ENCODE measurements around the gene MYH8.

MYH8 gene

GRCh38 chr17:10380631-10381408 lies 40.9 kb downstream of the MYH8 start:
- DNase-seq: no peak

DNA sequence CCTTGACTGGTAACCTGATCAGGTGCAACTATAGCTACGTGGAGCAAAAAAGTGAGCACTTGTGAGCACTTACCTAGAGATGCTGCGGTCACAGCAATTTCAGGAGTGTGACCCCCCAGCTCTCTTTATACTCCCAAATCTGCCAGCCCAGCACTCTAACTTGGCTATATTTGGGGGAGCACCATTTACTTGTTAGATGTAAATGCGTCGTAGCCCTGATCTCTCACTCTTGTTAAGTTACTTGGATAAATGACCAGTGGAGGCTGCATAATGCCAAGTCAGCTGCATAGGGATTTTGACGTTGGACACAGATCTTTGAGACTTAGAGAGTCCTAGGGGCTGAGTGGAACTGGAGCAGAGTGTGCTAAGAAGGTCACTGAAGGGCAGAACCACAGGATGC lies 48.8 kb downstream of the MYH8 start, which contains the start of gene MYH13:
MYH13 (minus strand) TSS at position 101 of the 400 bp plus-strand sequence. CDS start 8,476 bp downstream, outside the sequence.
- no peak for DNase-seq

DNA sequence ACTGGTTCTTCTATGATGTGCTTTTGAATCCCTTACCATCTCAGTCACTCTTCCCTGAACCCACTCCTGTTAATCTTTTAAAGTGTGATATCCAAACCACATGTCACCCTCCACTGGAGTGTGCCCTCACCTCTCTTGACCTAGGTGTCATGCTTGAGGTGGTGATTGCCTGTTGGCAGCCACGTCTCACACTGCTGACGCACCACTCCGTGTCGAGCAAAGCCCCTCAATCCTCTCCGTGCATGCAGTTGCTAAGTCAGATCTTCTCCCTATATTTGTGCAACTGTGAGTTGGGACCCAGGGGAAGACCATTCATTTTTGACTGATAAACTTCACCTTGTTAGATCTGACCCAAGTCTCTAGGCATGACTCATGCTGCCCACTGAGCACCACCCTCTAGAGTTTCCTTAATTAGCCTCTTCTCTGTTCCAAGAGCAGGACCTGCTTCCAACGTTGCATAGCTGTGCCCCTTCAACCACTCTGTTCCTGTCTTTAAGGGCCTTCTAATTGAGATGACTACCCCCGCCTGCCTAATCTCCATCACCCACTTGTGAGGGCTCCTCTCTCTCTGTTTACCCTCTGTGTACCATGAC lies 51.6 kb downstream of the MYH8 start:
- no peak for DNase-seq

GRCh38 chr17:10369239-10369638 lies 52.5 kb downstream of the MYH8 start:
- no peak for DNase-seq

GRCh38 chr17:10368561-10368960 lies 53.2 kb downstream of the MYH8 start:
- no peak for DNase-seq

DNA sequence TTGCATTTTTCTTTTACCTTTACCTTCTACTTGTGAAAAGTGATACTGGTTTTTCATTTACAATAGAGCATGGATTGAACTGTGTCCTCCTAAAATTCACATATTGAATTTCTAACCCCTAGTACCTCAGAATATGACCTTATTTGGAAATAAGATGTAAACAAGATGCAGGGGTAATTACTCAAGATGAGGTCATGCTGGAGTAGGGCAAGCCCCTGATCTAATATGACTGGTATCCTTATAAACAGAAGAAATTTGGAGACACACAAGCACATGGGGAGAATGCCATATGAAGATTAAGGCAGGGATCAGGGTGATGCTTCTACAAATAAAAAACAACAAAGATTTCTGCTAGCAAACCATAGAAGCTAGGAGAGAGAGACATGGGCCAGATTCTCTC lies 61.2 kb downstream of the MYH8 start:
- no peak for DNase-seq

- DNase-seq: no peak
Observed at GRCh38 chr17:10357768-10358167, 64.0 kb downstream of the MYH8 start.

- DNase-seq: no peak
Observed at GRCh38 chr17:10354651-10355050, 67.1 kb downstream of the MYH8 start.

GRCh38 chr17:10352893-10353292 lies 68.9 kb downstream of the MYH8 start:
- DNase-seq: no peak

DNA sequence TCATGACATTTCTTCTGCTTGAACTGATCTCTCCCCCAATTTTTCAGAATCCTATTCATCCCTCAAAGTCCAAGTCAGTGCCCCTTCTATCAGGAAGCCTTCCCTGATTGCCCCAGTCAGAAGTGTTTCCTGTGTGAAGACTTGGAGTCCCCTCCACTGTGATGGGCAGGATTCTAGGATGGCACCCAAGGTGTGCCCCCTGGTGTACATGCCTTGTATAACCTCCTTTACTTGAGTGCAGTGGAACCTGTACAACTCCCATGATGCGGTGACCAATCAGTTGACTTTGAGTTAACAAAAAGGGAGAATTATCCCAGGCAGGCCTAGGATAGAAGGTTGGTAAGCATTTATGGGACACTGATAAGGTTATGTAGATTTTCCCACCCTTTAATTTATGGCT lies 72.3 kb downstream of the MYH8 start:
- no peak for DNase-seq

DNA sequence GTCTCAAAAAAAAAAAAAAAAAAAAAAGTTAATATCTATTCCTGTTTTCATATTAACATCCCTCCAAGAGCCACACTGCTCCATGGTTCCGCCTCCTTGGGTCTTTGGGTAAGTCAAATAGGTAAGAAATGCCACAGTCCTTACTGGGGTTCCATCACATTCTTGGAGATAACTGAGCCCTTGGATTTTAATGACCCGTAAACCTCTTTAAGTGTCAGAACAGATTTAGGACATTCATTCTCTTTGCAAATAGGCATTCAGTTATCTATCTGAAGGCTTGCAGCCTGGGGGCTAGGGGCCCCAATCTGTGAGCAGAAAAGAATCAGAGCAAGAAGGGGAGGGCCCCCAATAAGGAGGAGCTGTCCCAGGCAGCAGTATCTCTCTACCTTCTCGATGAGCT lies 76.9 kb downstream of the MYH8 start:
- DNase-seq: no peak

Measured in activated T-cell treated with anti-CD3 and anti-CD28 coated beads for 4 hours (primary cell).